ENCODE measurements around the gene SLC36A1. TPM values are rescaled to one million over a fixed set of nuclear protein-coding genes. Genes with fewer than 3 reads are reported as not detected.

SLC36A1 gene
- total RNA-seq, 2 donors from 2014 or later = 20.2 to 30.6 TPM

DNA sequence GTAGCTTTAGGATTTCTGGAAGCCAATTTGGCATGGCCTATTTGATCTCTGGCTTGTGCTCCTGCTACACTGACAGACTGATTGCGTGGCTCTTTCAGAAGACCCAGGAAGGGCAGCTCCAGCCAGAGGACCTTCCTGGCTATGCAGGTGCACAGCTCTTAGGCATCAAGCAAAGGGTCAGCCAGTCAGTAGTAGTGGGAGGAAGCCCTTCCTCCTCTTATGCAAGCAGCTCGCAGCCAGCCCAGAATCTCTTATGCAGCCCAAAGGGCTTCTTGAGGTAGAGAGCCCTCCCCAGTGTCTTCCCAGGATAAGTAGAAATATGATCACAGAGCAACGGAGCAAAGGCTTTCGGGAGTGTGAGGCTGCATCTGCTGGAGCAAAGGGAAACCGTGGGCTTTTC lies 43.2 kb downstream of the SLC36A1 start:
- DNase-seq = no peak
- no peaks in the 10 kb centered on the region for H3K36me3 ChIP-seq

GRCh38 chr5:151491062-151491461 lies 43.7 kb downstream of the SLC36A1 start:
- TF ChIP-seq CTCF (IDR thresholded peaks at IDR 0.05) = no peak
- no peak overlapping the region for H3K4me3 ChIP-seq
- H3K4me1 ChIP-seq = no peaks in the 10 kb centered on the region
- no peak overlapping the region for H3K27ac ChIP-seq
- no peak for DNase-seq
- H3K9ac ChIP-seq (ENCODE audit: low read depth in 2 of 2, low read length in 2 of 2) = no peak overlapping the region
- intact Hi-C loops (cut with DNase I) = no loop called here
- H3K27me3 ChIP-seq = no peaks in the 10 kb centered on the region
- no peaks in the 10 kb centered on the region for H3K9me3 ChIP-seq
- H3K36me3 ChIP-seq = no peaks in the 10 kb centered on the region

More for the DNA sequence above, 43.2 kb downstream of the SLC36A1 start:
- Histone ChIP-seq H3K9me3 (no peaks in the 10 kb centered on the region), H3K9ac (ENCODE audit: low read depth in 2 of 2, low read length in 2 of 2) (no peak overlapping the region), H3K27me3 (no peaks in the 10 kb centered on the region), H3K4me3 (no peak overlapping the region), H3K4me1 (no peaks in the 10 kb centered on the region), H3K27ac (no peak overlapping the region)
- intact Hi-C loops (cut with DNase I) = no loop called here
- no peak for TF ChIP-seq CTCF (IDR thresholded peaks at IDR 0.05)

- no peak for DNase-seq
- H3K4me3 ChIP-seq = no peak overlapping the region
- no peak overlapping the region for H3K9ac ChIP-seq (ENCODE audit: low read depth in 2 of 2, low read length in 2 of 2)
- H3K36me3 ChIP-seq = no peaks in the 10 kb centered on the region
- no peak overlapping the region for H3K27ac ChIP-seq
- no peaks in the 10 kb centered on the region for H3K4me1 ChIP-seq
- H3K27me3 ChIP-seq = no peaks in the 10 kb centered on the region
- H3K9me3 ChIP-seq = no peaks in the 10 kb centered on the region
- intact Hi-C loops (cut with DNase I) = no loop called here
- no peak for TF ChIP-seq CTCF (IDR thresholded peaks at IDR 0.05)
Observed at GRCh38 chr5:151492729-151493128, 45.3 kb downstream of the SLC36A1 start.

DNA sequence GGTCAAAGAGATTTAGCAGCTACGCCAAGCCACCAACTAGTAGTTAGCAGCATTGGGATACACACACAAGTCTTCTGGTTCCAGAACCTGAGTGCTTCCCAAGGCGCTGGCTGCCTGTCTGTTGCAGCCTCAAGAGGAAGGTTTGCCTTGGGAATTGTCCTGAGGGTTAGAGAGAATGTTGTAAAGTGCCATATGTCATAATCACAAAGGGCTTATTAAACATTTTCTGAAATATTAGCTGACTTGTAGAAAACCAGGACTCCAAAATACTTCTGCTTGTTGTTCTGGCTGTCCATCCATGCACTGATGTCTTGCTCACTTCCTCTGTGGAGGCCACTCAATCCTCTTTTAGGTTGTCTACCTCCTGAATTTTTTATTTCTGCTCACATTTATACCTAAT lies 46.3 kb downstream of the SLC36A1 start:
- intact Hi-C loops (cut with DNase I) = no loop called here
- no peak for TF ChIP-seq CTCF (IDR thresholded peaks at IDR 0.05)
- H3K4me1 ChIP-seq = no peaks in the 10 kb centered on the region
- no peak overlapping the region for H3K4me3 ChIP-seq
- no peak overlapping the region for H3K27ac ChIP-seq
- DNase-seq = no peak
- no peaks in the 10 kb centered on the region for H3K9me3 ChIP-seq
- H3K9ac ChIP-seq (ENCODE audit: low read depth in 2 of 2, low read length in 2 of 2) = no peak overlapping the region
- no peaks in the 10 kb centered on the region for H3K27me3 ChIP-seq
- no peaks in the 10 kb centered on the region for H3K36me3 ChIP-seq

DNA sequence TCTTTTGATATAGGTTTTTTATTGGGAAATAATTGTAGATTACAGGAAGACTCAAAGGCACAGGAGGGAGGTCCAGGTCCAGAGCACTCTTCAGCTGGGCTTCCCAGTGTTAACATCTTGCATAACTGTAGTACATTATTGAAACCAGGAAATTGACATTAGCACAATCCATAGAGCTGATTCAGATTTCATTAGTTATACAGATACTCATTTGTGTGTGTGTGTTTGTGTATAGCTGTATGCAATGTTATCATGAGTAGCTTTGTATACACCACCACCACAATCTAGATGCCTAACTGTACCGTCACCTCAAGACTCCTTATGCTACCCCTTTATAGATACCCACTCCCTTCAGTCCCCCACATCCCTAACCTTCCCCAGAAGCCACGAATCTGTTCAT lies 47.9 kb downstream of the SLC36A1 start:
- intact Hi-C loops (cut with DNase I) = no loop called here
- TF ChIP-seq CTCF (IDR thresholded peaks at IDR 0.05) = no peak
- no peak for DNase-seq
- no peak overlapping the region for H3K27ac ChIP-seq
- H3K4me3 ChIP-seq = no peak overlapping the region
- H3K4me1 ChIP-seq = no peaks in the 10 kb centered on the region
- H3K27me3 ChIP-seq = no peaks in the 10 kb centered on the region
- H3K36me3 ChIP-seq = no peaks in the 10 kb centered on the region
- H3K9me3 ChIP-seq = no peaks in the 10 kb centered on the region
- H3K9ac ChIP-seq (ENCODE audit: low read depth in 2 of 2, low read length in 2 of 2) = no peak overlapping the region

- DNase-seq = no peak
- no peak for TF ChIP-seq CTCF (IDR thresholded peaks at IDR 0.05)
- Histone ChIP-seq H3K9ac (ENCODE audit: low read depth in 2 of 2, low read length in 2 of 2) (no peak overlapping the region), H3K4me1 (no peaks in the 10 kb centered on the region), H3K36me3 (no peaks in the 10 kb centered on the region), H3K9me3 (no peaks in the 10 kb centered on the region), H3K4me3 (no peak overlapping the region), H3K27ac (no peak overlapping the region), H3K27me3 (no peaks in the 10 kb centered on the region)
- intact Hi-C loops (cut with DNase I) = no loop called here
Observed at GRCh38 chr5:151496041-151496484, 48.7 kb downstream of the SLC36A1 start.
